HG03196 (cell line): Measurements from ENCODE around the gene BLACAT1.
"Not testable (repeated sequence)": the region's sequence is repeated elsewhere in the genome, so short reads cannot be mapped to it uniquely, and the experiment has no call there.

Source experiments
- ATAC-seq: cut with Tn5 transposase; IDR thresholded peaks from one replicate; pipeline ENCODE4 v1.9.1; 2021; ENCODE audit not compliant: unreplicated experiment

The BLACAT1 gene

GRCh38 chr1:205442051-205442725 lies 13.7 kb downstream of the BLACAT1 start:
- ATAC-seq, result no peak

DNA sequence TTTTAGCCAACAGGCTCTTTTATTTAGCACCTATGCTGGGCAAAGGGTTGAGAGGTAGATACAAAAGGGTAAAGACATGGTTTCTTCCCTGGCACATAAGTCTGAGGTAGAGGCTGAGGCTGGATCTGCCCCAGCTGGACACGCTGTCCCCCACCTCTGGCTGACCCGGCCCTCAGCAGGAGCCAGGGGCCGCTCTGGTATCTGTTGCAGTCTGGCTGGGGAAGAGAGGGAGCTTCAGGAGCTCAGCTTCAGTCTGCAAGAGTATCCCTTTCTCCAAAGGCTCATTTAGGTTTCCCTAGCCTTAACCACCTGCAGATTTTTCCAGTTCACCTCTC lies 14.2 kb downstream of the BLACAT1 start:
- no peak for ATAC-seq

DNA sequence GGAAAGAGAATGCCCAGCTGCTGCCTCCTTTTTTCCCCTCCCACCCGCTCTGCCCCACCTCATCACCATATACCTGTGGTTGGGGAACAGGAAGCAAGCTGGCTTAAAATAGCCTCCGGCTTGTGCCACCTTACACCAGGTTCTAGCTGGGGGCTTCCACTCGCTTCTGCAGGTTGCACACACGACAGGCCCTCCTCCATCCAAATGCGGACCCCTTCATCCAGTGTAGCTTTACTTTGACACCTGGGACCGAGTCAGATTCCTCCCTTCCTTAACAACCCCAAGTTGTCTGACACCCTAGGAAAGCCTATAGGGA lies 14.6 kb downstream of the BLACAT1 start:
- ATAC-seq, result no peak

GRCh38 chr1:205440476-205441317 lies 15.1 kb downstream of the BLACAT1 start:
- ATAC-seq, result no peak

GRCh38 chr1:205440121-205440475 lies 15.7 kb downstream of the BLACAT1 start:
- no peak for ATAC-seq

- ATAC-seq, result no peak
Observed at GRCh38 chr1:205438213-205439158, 17.4 kb downstream of the BLACAT1 start.

DNA sequence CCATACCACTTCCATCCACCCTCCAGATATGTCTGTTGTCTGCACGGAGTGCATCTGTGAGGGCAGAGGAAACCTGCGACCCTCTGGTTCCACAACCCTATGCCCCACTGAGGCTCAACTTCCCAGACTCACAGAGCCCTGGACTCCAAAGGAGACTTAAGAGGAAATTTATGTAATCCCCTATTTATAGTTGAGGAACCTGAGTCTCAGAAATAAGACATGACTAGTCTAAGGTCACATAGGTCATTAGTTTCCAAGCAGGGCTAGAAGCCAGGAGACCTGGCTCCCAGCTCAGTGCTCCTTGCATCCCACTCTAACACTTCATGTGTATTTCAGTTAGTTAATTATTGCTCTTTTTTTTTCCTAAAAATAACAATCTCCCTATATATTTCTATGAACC lies 18.3 kb downstream of the BLACAT1 start:
- no peak for ATAC-seq

GRCh38 chr1:205436776-205437410 lies 19.0 kb downstream of the BLACAT1 start:
- no peak for ATAC-seq

GRCh38 chr1:205435578-205436573 lies 20.0 kb downstream of the BLACAT1 start:
- no peak for ATAC-seq

DNA sequence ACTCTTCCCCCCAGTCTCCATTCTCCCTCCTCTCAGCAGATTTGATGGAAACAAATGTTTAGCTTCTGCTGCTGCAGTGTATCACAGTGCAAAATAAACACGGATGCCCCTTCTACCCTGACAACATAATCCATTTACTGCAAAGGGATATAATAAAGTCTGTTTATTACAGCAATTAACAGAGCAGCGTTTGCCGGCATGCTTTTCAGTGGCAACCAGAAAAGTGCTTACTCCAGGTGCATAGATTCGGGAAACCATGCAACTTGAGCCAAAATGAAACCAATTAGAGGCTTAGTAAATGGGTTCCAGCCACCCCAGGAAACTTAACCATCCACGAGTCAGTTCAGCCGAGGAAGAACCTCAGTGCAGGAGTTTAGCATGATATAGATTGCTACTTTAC lies 21.1 kb downstream of the BLACAT1 start:
- ATAC-seq, result no peak

DNA sequence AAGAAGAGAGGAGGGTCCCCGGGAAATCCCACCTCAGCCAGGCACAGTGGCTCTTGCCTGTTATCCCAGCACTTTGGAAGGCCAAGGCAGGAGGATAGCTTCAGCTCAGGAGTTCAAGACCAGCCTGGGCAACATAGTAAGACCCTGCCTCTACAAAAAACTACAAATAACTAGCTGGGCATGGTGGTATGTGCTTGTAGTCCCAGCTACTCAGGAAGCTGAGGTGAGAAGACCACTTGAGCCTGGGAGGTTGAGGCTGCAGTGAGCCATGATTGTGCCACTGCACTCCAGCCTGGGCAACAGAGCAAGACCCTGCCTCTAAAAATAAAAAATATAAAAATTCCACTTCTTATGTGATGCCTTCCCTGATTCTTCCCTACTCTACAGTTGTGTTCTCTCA lies 23.2 kb downstream of the BLACAT1 start:
- not testable (repeated sequence) for ATAC-seq

- ATAC-seq, result no peak
Observed at GRCh38 chr1:205432116-205432515, 23.7 kb downstream of the BLACAT1 start.

DNA sequence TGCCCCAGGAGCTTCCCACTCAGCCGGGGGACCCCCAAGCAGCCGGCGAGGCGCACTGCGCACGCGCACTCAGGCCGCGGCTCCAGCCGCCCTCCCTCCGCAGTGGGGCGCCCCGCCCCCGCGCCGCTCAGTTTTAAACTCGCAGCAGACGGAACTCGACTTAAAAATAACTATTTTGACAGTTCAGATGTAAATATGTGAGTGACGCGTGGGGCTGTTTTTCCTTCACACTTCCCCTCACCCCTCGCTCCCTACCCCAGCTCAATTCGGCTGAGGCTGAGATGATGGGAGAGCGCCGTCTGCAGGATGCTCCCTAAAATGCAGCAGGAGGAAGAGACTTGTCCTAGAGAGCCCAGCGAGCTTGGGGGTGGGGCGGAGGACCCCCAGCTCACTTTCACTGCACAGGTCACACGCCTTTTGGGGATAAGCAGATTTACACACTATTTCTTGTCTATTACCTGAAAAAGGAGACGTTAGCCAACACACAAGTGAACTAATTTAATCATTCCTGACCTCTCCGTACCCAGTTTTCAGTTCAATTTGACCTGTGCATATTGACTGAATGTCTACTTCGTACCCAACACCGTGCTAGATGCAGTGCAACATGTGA lies 25.0 kb downstream of the BLACAT1 start:
- ATAC-seq, result no peak

- ATAC-seq, result no peak
Observed at GRCh38 chr1:205429762-205430695, 25.8 kb downstream of the BLACAT1 start.

- ATAC-seq, result no peak
Observed at GRCh38 chr1:205424901-205425600, 30.8 kb downstream of the BLACAT1 start.

- no peak for ATAC-seq
Observed at GRCh38 chr1:205423814-205424399, 31.9 kb downstream of the BLACAT1 start.

DNA sequence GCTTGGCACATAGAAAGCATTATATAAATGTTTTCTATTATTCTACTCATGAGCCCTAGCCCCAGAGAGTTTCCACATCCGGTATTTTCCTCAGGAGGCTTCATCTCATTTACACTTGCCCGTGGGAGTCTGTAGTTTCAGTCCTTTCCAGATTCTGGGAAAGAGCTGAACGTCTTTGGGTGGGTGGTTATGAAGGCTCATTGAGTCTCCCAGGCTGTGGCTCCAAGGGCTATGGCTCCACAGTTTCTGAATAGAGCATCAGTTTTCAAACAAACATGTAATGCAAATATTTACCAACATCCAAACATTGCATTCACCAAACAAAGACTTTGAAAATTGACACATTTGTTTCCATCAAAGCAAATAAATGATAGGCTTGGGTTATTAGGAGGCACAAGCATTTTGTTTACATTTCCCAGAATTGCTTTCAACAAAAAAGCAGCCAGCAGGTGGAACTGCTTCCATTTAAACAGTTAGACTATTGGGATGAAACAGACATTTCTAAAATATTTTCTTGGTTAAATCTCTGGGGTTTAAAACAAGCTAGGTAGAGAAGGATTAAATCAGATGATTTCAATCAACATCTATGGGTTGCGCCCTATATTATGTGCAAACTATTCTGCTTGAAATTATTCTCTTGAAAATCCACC lies 32.7 kb downstream of the BLACAT1 start:
- ATAC-seq, result no peak
